ENCODE measurements around the gene PCYT2.
A peak's percentile ranks its signal among the peaks of the same experiment; 100 is the strongest.
"Not testable (repeated sequence)": the region's sequence is repeated elsewhere in the genome, so short reads cannot be mapped to it uniquely, and the experiment has no call there.

Gene PCYT2

GRCh38 chr17:81926451-81927151 lies 15.4 kb upstream of the PCYT2 start:
- no peak for DNase-seq

- no peak for DNase-seq
Observed at GRCh38 chr17:81925860-81926450, 14.8 kb upstream of the PCYT2 start.

GRCh38 chr17:81924557-81925532 lies 13.6 kb upstream of the PCYT2 start:
- no peak for DNase-seq

DNA sequence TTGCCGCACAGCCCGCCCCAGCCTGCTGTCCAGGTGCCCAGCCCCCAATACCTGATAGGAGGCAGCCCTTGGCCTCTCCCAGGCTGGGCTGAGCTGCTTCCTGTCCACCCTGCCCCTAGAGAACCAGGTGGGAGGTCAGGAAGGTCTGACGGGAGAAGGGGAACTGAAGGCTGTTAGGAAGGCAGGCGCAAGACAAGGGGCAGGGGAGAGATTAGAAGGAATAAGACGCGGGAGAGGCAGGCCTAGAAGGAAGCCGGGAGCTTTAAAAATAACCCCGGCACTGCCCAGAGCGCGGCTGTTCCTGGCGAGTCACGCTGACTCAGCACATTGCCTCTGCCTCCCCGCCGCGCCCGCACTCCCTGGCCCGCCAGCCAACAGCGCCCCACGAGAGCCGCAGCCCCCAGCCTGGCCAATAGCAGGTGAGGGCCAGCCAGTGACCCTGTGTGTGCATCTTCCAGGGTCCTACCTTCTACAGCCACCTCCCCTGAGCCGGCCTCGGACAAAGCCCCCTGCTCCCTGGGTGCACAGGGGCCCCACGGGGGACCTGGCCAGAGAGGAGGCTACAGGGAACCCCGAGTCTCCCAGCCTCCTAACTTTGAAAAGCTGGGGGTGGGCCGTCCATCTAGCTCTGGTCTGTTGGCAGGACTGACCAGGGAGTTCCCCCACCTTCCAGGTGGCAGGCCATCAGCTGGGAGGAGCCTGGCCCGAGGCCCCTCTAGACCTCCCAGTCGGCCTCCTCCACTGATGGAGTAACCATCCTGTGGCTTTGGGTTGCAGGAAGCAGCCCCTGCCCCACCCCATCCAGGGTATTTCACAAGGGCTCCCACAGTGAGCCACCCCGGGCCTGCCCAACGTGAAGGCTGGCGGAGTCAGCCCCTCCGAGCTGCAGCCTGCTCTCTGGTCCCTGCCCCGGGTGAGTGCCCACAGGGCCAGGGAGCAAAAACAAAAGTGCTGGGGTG lies 12.4 kb upstream of the PCYT2 start:
- DNase-seq, result no peak

DNA sequence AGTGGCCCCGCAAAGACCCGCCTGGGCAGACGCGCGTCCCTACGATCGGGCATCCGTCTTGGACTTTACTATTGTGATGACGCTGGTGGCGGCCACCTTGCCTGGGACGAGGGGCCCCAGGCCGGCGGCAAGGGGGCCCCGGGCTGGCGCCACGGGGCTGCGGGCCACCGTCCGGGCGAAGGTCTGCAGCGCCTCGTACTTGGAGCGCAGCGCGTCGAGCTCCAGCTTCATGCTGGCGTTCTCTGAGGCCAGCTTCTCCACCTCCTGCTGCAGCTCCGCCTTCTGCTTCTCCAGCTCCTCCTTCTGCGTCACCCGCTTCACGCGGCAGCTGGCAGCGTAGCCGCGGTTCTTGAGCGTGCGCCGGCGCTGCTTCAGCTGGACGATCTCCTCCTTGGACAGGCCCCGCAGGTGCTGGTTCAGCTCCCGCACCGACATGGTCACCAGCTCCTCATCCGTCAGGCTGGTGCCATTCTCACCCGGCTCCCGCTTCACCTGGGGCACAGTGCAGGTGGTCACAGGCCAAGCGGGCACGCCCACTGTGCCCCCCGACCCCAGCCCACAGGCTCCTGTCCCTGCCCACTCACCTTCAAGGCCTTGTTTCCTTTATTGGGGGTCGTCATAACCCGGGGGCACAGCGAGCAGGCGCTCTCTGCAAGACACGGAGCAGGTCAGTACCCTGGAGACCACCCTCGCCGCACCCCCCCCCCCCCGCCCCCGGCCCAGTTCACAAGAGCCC lies 11.5 kb upstream of the PCYT2 start:
- DNase-seq, result no peak

DNA sequence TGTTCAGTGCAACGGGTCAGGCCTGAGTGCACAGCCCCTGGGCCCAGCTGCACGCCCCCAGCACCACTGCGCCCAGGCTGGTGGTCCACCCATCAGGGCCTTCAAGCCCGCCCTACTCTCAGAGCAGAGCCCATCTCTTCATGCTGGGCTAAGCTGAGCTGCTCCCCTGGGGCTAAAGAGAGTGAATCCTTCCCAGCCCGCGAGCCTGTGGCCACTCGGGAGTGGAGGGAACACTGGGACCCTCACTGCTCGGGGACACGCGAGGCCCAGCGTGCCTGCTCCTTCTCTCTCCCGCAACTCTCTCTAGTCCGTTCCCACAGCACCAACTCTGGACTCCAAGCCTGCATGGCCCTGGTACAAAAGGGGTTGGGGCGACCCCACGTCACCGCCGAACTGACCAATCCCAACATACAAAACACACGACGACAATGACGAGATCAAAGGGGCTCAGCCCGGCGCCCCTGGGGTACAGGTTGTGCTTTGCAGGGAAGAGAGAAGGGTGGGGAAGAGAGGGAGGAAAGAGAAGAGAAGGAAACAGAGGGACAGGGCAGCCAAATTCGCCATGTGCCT lies 10.9 kb upstream of the PCYT2 start:
- DNase-seq, result no peak

DNA sequence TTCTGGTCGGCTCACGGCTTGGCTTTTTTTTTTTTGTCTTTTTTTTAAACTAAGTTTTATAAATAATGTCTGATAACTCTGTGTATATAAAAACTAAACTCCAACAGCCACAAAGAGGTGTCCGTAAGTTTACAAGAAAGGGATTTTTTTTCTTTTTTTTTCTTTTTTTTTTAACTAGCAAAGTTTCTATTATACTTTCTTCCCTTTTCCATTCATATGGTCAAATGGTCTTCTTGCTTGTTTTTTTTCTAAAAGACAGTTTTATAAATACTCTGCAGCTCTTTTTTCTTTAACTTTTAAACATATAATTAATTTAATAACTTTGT lies 10.3 kb upstream of the PCYT2 start:
- DNase-seq, result no peak

- no peak for DNase-seq
Observed at GRCh38 chr17:81920612-81921536, 9.7 kb upstream of the PCYT2 start.

GRCh38 chr17:81918832-81919545 lies 7.8 kb upstream of the PCYT2 start:
- no peak for DNase-seq

DNA sequence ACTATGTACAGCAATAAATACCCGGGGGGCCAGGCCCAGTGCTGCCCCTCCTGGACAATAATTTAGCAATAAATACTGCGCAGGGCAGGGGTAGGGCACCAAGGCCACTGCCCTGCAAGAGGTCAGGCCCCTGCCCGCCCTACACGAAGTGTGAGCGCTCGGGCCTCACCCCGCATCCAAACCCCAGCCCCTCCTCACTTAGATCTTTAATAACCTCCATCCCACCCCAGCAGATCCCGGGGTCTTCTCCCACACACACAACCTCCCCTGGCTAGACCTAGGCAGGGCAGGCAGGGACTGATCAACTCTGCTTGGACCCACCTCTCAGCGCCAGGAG lies 7.1 kb upstream of the PCYT2 start:
- not testable (repeated sequence) for DNase-seq

DNA sequence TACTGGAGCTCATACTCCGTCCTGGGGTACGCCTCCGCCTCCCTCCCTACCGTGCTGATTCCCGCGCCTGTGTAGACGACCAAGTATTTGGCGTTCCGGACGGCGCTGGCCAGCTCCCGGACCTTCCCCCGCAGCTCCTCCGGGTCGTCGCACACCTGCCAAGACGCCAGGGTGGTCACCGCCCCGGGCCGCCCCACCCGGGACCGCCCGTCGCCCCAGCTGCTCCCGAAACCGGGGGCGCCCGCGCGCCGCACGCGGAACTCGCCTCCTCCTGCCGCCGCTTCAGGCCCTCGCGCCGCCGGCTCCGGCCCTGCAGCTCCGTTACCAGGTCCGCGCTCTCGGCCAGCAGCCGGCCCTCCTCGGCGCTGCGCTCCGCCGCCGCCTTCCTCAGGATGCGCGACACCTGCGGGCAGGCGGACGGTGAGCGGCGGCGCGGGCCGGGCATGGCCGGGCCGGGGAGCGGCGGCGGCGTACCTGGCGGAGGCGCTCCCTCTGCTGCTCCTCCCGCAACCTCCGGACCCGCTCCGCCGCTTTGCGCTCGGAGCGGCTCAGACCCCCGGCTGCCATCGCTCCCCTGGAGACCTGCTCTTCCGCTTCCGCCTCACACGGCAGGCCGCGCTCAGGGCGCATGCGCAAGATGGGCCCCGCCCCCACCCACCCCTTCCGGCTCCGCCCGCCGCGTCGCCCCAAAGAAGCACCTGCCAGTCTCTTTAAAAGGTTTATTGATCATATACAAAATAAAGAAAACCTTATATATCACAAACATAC lies 6.5 kb upstream of the PCYT2 start, which contains the start of gene SIRT7:
TSS of gene SIRT7 (minus strand) at position 612 of the 768 bp plus-strand sequence. CDS start at position 567, 45 bp downstream.
- DNase-seq, result peak; percentile 11

- DNase-seq, result no peak
Observed at GRCh38 chr17:81916234-81917001, 5.2 kb upstream of the PCYT2 start.

GRCh38 chr17:81915331-81915730 lies 4.1 kb upstream of the PCYT2 start:
- DNase-seq, result no peak

DNA sequence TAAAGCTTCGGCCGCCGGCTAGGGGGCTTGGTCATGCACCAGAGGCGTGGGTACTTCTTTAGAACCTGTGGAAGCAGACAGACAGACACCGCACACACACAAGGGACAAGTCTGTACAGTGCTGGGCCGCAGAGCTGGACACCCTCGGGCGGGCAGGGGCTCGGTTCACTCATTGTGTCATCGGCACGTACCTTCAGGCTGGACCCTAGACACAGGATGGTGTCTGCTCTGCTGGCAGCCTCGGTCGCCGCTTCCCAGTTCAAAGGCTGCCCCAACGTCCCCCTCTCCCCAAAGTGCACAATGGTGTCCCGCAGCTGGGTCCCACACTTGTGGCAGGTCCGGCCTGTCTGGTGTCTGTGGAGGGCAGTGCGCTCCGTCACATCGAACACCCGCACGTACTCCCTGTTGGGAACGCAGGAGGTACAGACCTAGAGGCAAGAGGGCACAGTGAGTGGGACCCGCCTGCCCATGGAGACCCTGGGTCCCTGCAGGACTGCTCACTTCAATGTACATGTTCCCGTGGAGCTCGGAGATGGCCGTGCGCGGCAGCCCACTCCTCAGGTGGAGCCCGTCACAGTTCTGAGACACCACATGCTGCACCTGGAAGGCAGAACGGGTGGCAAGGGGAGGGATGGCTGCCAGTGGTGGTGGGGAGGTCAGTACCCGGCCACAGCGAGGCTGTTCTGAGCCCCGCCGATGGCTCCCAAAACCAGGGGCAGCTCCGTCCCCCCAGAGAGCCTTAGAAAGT lies 3.1 kb upstream of the PCYT2 start:
- no peak for DNase-seq

DNA sequence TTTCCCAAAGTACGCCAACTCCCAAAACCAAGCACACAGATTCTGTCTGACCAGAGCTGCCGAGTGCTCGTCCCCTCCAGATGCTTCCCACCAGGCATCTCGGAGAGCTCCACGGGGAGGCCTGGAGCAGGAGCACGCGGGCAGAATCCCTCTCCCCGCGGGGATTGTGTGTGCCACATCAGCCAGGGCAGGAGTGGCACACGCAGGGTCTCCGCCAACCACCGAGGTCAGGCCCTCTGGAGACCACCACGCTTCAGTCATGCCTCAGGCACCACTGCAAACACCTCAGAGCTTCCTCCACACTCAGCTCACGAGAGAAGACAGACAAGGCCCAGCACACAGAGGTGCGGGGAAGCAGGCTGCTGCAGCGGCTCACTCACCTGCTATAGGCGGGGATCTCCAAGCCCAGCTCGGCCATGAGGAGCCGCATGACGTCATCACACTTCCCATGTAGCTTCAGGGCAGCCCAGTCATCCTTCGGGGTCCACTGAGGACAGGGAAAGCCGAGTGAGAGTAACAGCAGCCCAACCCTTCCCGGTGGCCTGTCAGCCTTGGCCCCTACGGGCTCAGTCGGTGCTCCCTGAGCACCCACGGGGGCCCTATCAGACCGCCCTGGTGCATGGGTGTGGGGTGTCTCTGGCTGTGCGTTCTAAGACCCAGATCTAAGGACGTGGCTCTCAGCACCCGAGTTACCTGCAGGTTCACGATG lies 2.3 kb upstream of the PCYT2 start:
- no peak for DNase-seq

DNA sequence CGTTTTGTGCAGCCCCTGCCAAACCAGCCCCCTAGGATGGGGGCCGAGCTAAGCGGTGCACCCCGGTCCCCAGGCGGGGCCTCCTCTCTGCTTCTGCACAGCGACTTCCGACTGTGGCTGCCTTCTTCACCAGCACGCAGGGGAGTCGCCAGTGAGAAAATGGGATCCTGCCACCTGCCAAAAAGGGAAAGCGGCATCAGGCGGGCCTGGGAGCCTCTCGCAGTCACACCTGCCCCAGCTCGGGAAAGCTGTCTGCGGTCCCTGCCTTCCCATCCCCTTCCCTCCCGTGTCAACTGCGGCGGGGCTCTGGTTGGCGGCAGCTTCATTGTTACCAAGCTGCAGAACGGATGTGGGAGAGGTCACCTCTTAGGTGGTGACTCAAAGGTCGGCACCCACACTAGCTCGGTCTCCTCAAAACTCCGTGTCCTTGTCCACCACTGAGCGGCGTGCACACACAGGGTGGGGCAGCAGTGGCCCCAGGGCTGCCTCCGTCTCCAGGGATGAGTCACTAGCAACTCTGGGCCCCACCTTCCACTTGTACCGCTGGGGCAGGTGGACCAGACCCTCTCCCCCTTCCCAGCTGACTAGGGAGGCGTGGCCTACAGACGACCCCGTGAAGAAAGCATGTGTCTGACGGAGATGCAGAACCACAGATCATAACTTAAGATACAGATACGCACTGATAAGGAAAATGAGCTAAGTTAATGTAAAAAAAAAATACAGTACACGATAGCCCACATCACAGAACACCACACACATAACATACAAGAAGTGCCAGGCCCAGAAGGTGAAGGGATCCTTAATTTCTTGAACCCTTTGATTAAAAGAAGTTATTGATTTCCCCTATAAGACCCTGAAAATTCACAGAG lies 1.5 kb upstream of the PCYT2 start:
- no peak for DNase-seq
